Retina (tissue), 1 donor: ENCODE measurements around the gene TOP3A.
"Not testable (repeated sequence)": the region's sequence is repeated elsewhere in the genome, so short reads cannot be mapped to it uniquely, and the experiment has no call there.

Experiments
- DNase-seq: peaks from one replicate; pipeline ENCODE4 v3.0.0-alpha.2; 2016

Gene TOP3A

GRCh38 chr17:18323007-18323406, 8.2 kb upstream of the TOP3A start:
- DNase-seq: no peak

GRCh38 chr17:18322522-18322921, 7.7 kb upstream of the TOP3A start:
- DNase-seq: no peak

- DNase-seq: no peak
Observed at GRCh38 chr17:18321309-18321708, 6.5 kb upstream of the TOP3A start.

DNA sequence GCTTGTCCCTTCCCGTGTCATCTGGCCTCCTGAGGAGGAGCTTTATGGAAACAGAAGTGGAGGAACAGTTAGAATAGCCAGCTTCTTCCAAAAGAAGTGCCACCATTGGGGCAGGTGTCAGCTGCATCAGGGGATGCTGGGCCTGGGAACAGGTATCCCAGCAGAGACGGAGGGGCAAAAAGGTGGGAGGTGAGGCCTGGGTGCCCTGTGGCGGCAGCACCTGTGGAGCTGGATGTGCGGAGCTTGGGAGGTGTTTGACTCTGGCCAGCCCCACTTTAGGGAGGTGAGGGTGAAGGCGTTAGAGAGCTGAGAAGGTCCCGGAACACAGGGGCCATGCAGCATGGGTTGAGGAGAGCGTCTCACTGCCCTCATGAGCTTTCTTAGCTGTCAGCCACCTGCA, 5.5 kb upstream of the TOP3A start:
- no peak for DNase-seq

DNA sequence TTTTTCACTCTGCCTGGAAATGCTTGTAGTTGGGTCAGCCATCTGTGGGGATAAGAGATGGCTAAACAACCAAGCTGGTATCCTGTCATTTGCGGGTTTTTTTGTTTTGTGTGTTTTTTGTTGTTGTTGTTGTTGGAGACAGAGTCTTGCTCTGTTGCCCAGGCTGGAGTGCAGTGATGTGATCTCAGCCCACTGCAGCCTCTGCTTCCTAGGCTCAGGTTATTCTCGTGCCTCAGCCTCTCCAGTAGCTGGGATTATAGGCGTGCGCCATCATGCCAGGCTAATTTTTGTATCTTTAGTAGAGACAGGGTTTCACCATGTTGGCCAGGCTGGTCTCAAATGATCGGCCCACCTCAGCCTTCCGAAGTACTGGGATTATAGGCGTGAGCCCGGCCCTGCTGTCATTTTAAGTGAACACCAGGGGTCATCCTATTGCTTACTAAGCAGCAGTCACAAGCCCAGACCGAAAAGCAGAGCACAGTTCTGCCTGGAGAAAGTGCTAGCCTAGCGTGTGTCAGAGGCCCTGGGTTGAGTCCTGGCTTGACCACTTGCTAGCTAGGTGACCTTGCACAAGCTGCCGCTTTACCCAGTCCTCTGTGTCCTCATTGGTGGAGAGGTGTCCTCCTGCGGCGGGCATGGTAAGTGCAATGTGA, 4.9 kb upstream of the TOP3A start:
- DNase-seq: peak; percentile 52

DNA sequence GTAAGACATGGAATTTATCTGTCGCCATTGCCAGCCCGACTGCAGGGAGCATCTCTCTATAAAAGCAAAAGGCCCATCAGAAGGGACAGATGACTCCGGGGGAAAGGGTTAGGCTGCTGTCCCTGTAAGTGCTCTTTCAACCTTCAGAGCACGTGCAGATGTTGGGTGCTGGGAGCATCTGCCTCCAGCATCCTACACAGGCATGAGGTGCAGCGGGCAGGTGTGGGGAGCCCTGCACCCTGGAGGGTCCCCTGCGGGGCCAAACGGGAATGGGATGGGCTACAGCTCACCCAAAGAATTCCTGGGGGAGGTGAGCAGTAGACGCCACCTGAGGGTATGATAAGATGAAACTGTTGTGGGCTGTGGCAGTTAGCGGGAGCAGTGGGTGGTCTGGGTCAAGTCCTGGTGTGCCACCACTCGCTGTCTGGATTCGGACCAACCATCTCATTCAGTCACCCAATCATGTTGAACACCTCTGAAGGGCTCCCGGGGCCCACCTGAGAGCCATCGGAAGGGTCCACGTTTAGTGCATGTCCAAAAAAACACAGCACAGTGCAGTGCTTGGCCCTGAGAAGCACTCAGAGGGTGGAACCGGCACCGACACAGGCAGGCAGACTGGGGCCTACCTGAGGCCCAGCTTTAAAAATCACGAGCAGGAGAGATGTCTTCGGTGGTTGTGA, 4.1 kb upstream of the TOP3A start:
- no peak for DNase-seq

- DNase-seq: no peak
Observed at GRCh38 chr17:18318117-18318516, 3.3 kb upstream of the TOP3A start.

GRCh38 chr17:18315961-18316360, 1.2 kb upstream of the TOP3A start:
- no peak for DNase-seq

DNA sequence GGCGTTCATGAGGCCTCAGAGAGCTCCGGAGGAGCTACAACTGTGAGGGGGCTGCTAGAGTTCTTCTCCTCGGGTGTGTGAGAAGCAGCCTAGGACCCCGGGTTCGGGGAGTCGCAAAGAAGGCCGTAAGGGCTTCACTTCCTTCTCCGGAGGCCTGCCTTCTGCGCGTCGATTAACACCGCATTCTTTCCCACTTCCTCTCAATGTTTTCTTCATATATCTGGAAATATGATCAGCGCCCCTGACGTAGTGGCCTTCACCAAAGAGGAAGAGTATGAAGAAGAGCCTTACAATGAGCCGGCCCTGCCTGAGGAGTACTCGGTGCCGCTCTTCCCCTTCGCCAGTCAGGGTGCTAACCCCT, 748 bp upstream of the TOP3A start:
- DNase-seq: no peak

GRCh38 chr17:18314059-18314730, 599 bp downstream of the TOP3A start:
- DNase-seq: no peak

GRCh38 chr17:18309202-18309601, 5.6 kb downstream of the TOP3A start:
- no peak for DNase-seq

GRCh38 chr17:18303206-18303605, 11.6 kb downstream of the TOP3A start:
- DNase-seq: not testable (repeated sequence)

GRCh38 chr17:18300725-18301480, 13.9 kb downstream of the TOP3A start:
- DNase-seq: no peak

GRCh38 chr17:18298061-18298460, 16.7 kb downstream of the TOP3A start:
- not testable (repeated sequence) for DNase-seq

DNA sequence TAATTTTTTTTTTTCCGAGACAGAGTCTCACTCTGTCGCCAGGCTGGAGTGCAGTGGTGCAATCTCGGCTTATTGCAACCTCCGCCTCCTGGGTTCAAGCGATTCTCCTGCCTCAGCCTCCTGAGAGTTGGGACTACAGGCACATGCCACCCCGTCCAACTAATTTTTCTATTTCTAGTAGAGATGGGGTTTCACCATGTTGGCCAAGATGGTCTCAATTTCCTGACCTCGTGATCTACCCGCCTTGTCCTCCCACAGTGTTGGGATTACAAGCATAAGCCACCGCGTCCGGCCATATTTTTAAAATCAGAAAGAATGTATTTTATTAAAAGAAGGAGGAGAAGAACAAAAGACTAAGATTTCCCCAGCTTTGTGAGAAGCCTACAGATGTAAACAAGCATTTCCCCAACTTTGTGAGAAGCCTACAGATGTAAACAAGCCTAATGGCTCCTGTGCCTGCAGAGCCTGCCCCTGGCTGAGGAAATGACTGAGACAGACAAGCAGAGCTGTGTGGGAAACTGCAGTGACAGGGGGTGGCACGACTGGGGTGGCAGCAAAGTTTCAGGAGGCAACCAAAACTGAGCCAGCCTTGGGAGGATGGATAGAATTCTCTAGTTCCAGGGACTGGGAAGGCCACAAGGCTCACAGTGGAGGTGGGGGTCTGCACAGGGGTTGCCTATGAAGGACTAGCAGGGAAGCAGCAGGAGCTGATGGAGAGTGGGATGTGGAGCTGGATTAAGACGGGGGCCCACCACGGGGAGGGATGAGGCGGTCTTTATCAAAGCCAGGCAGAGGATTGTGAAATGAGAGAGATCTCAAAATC, 22.9 kb downstream of the TOP3A start:
- no peak for DNase-seq

- DNase-seq: no peak
Observed at GRCh38 chr17:18285296-18285695, 29.5 kb downstream of the TOP3A start.

- DNase-seq: no peak
Observed at GRCh38 chr17:18281788-18282187, 33.0 kb downstream of the TOP3A start.

- no peak for DNase-seq
Observed at GRCh38 chr17:18280766-18281371, 33.9 kb downstream of the TOP3A start.

- DNase-seq: no peak
Observed at GRCh38 chr17:18280249-18280648, 34.5 kb downstream of the TOP3A start.

GRCh38 chr17:18278867-18279266, 35.9 kb downstream of the TOP3A start:
- DNase-seq: no peak

DNA sequence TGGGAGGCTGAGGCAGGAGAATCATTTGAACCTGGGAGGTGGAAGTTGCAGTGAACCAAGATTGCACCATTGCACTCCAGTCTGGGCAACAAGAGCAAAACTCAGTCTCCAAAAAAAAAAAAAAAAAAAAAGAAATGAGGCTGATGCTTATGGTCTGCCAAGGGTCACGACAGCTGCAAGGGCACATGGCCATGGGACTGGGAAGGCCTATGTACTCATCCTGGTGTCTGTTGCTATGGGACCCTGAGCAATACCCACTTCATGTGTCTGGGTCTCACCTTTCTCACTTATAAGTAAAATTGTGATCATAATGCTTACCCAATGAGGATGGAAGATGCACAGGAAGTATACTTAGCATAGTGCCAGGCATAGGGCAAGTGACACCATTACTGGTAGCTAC, 37.7 kb downstream of the TOP3A start:
- DNase-seq: no peak
